NCI-H226 (cell line): ENCODE data around the gene ETV4.
"Not testable (repeated sequence)": the region's sequence is repeated elsewhere in the genome, so short reads cannot be mapped to it uniquely, and the experiment has no call there.

Source experiments
- DNase-seq: peaks from one replicate; pipeline ENCODE4 v3.0.0-alpha.2; 2015

ETV4 gene

GRCh38 chr17:43543300-43543699 is 2.8 kb downstream of the ETV4 start:
- peak; percentile 1 for DNase-seq

DNA sequence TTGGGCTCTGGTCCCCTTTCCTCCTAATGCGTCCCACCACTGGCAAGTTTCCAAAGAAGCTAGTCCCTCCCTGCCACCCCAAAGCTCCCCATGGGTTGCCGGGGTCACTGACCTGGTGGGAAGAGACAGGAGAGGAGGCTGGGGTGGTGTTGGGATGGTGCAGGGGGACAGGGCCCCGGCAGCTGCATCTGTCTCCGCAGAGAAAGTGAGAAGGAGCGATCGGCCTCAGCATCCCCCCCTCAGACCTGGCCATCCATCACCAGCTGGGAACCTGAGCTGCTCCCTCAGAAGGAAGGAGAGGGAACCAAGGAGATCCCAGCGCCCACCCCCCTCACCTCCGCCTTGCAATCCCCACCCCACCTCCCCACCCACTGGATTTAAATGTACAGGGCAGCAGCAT is 3.3 kb downstream of the ETV4 start:
- DNase-seq, result no peak

DNA sequence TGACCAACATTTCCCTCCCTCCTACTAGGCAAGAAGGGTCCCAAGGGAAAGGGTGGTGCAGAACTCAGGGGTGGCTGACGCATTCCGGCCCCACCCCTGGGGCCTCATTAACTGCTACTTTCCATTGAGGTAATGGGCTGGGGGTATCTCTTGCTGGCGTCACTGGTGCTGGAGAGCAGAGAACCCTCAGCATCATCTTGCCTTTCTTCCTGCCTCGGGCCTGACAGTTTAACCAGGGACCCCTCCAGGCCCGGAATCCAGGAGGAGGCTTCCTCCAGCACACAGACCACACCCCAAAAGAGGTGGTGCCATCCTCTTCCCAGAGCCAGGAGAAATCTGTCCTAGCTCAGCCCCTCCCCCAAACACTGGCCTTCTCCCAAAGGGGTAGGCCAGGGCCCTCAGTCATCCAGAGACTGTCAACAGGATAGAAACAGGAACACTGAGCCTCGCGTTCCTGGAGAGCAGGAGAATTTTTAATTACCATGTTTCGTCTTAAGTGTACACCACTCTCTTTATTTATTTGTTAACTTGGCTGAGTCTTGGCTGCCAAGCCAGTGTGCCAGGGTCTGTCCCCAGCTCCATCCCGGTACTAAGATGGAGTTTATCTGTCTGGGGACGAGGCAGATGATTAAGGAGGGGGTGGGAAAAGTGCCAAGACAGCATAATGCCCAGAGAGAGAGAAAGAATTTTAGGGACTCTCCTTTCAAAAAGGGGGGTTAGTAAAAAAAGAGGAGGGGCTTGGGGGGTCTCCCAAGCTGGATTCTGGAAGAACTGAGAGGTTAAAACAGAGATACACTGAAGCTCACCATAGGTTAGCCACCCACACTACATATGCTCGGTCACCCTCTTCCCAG is 5.1 kb downstream of the ETV4 start:
- no peak for DNase-seq

- DNase-seq, result no peak
Measured at GRCh38 chr17:43536236-43536992, 9.7 kb downstream of the ETV4 start.

DNA sequence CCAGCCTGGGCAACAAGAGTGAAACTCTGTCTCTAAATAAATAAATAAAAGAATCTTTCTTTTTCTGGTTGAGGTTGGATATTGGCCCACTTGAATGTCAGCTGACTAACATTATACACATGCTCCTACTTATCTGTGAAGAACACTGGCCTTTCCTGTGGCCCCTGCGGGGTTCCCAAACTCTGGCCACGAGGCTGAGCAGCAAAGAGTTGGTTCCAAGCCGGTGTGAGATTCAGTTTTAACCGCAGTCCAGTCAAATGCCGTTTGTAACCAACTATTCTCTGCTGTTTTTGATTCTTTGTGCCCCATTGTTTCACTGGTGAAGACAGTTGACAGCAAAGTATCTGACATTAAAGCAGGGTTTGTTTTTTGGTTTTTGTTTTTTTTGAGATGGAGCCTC is 11.2 kb downstream of the ETV4 start:
- DNase-seq, result no peak

- no peak for DNase-seq
Measured at GRCh38 chr17:43533699-43534098, 12.4 kb downstream of the ETV4 start.

- DNase-seq, result no peak
Measured at GRCh38 chr17:43532581-43532980, 13.6 kb downstream of the ETV4 start.

GRCh38 chr17:43531955-43532354 is 14.2 kb downstream of the ETV4 start:
- DNase-seq, result no peak

DNA sequence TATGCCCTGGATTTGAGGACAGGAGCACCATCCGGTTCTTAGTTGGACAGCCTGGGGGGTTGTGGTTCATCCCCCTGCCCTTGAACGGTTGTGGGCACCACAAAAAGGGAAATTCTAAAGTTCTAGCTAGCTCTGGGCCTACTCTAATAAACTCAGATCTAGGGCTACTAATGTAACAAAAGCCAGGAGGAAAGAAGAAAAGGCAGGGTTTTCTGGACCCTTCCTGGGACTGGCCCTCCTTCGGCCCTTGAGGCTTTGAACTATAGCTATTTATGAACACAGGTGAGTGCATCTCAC is 15.1 kb downstream of the ETV4 start:
- DNase-seq, result no peak

- peak; percentile 87 for DNase-seq
Measured at GRCh38 chr17:43530288-43531081, 15.7 kb downstream of the ETV4 start.

DNA sequence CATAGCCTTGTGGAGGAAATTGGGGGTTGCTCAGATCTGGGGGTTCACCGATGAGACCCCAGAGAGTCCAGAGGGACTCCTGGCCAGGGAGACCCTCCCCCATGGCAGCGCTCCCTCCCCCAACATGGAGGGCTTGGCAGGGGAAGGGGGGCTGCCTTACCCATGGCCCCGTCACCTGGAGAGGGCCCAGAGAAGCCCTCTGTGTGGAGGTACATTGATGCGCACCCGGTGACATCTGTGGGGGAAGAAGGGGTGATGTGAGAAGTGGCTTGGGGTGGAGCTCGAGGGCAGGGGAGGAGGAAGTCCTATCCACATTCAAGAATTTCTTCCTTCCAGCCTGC is 16.2 kb downstream of the ETV4 start:
- DNase-seq, result no peak

DNA sequence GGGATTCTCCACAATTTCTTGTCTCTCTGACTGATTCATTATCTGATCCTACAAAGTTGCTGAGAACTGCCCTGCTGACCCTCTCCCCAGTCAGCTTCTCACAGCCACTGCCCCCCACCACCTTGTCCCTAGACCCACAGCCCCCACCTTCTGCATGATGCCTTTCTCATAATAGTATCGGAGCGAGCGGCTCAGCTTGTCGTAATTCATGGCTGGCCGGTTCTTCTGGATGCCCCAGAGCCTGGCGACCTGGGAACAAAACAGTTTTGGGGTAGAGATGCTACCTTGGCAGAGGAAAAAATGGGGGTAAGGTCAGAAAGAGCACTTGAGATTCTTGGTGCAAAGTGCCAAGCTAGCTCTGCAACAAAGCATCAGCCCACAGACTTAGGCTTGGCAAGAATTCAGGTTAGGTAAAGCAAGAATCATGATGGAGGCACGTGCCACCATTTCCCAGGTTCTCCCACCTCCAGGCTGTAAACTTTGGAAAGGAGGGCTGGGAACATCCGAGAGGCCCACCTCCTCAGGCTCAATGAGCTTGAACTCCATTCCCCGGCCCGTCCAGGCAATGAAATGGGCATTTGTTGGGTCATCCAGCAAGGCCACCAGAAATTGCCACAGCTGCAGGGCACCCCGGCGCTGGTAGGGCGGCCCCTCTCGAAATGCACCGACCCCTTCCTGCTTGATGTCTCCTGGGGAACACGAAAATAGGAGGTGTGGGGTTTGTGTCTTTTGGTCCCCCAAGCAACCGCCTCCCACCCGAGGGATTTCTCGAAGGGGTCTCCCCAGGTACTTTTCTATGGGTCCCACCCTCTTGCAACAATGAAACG is 16.9 kb downstream of the ETV4 start:
- DNase-seq, result no peak

DNA sequence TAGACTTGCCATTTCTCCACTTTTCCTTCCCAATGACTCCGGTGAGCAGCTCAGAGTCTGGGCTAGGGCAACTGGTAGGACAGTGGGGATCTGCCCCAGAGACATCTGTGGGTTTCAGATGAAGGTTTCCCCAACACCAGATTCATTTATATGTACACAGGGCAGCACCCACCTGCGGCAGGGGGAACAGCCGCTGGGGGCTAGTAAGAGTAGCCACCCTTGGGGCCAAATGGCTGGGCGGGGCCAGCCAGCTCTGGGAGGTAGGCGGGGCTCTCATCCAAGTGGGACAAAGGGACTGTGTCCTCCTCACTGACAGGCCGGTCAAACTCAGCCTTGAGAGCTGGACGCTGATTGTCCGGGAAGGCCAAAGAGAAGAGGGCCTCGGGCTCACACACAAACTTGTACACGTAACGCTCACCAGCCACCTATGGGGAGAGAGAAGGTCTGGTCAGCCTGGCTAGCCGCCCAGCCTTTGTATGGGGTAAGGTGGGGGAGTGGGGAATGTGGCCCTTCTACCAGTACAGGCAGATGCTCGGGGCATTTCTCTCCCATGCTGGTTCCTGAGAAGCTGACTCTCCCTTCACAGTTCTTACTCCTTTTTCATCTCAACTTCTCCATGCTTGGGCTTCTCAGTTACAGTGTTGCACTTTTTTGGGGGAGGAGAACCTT is 17.7 kb downstream of the ETV4 start:
- DNase-seq, result no peak

- no peak for DNase-seq
Measured at GRCh38 chr17:43526886-43527648, 19.1 kb downstream of the ETV4 start.

DNA sequence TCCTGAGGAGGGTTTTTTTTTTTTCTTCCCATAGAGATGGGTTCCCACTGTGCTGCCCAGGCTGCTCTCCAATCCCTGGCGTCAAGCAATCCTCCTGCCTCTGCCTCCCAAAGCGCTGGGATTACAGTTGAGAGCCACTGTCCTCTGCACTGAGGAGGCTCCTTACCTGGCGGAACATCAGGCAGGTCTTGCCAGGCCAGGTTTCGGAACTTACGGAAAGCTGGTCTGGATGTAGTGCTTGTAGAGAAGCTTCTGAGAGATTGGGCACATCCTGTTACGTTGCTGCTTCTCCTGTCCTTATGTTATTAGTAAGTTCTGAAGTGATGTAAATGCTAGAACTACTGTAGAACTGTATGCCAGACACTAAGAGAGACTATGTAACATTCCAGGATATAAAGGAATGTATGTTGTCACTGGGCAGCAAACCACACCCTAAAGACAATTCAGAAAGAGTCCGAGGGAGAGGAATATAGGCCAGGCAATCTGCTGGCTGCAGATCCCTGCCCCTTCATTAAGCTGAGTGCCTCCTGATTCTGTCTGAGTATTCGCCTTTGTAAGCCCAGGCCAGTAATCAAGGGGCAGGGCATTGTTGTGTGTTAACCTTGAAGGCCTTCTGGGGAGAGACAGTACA is 21.1 kb downstream of the ETV4 start:
- no peak for DNase-seq

DNA sequence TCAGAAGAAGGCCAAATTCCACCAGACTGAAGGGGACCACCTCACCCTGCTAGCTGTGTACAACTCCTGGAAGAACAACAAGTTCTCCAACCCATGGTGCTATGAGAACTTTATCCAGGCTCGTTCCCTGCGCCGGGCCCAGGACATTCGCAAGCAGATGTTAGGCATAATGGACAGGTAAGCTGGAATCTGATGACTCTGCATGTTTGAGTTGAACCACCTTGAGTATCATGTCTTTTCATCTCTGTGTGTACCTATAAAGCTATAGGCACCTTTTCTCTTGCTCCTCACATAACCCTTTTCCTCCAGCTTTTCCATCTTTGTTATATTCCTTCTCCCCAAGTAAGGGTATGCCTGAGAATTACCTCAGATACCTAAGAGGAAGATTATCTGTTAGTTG is 24.8 kb downstream of the ETV4 start:
- DNase-seq, result no peak

DNA sequence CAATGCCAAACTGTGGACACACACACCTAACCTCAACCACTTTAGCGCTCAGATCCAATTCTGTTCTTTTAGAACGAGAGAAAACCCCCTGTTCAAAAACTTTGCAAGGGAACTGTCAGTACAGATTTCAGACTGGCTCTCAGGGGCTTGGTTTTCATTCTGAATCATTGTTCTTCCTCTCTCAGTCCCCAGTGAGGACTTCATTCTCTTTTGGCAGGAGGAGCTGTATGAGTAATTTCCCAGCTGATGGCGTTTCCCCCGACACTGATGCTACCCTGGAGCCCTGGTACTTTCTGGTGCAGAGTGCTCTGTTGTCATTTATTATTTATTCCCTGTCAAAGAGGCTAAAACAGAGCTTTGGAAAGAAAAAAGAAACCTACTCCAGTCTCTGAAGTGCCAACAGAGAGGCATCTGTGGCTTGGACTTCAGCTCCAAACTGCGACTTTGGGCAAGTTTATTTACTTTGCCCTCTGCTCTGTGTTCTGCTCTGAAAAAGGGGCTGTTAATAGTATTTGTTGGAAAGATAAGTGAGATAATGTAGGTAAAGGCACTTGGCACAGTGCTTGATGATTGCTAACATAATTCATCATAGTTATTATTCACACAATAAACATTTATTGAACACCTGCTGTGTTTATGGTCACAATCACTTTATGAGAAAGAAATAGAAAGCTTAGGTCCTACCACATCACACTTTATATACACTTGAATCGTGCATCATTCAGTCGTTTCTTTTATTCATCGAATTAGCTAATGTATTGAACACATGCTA is 28.3 kb downstream of the ETV4 start:
- peak; percentile 34 for DNase-seq

GRCh38 chr17:43517161-43517560 is 29.0 kb downstream of the ETV4 start:
- no peak for DNase-seq

GRCh38 chr17:43515656-43516055 is 30.5 kb downstream of the ETV4 start:
- DNase-seq, result no peak

DNA sequence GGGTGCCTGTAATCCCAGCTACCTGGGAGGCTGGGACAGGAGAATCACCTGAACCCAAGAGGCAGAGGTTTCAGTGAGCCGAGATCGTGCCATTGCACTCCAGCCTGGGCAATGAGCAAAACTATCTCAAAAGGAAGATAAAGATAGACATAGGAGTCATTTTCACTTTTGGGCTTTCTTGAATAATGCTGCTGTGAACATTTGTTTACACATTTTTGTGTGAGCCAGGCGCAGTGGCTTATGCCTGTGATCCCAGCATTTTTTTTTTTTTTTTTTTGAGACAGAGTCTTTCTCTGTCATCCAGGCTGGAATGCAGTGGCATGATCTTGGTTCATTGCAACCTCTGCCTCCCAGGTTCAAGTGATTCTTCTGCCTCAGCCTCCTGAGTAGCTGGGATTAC is 34.9 kb downstream of the ETV4 start:
- DNase-seq, result not testable (repeated sequence)
